ENCODE data around the gene CPNE5.

The CPNE5 gene

GRCh38 chr6:36856277-36856676 lies 17.0 kb upstream of the CPNE5 start:
- no peak for DNase-seq

GRCh38 chr6:36855750-36856149 lies 16.5 kb upstream of the CPNE5 start:
- no peak for DNase-seq

- peak; percentile 98 for DNase-seq
Observed at GRCh38 chr6:36853325-36853724, 14.1 kb upstream of the CPNE5 start.

- DNase-seq: peak; percentile 91
Observed at GRCh38 chr6:36852481-36853147, 13.4 kb upstream of the CPNE5 start.

- no peak for DNase-seq
Observed at GRCh38 chr6:36851626-36852025, 12.4 kb upstream of the CPNE5 start.

- DNase-seq: peak; percentile 81
Observed at GRCh38 chr6:36851149-36851614, 11.9 kb upstream of the CPNE5 start.

GRCh38 chr6:36850021-36850420 lies 10.8 kb upstream of the CPNE5 start:
- DNase-seq: no peak

- no peak for DNase-seq
Observed at GRCh38 chr6:36848658-36849441, 9.6 kb upstream of the CPNE5 start.

- DNase-seq: no peak
Observed at GRCh38 chr6:36847991-36848390, 8.7 kb upstream of the CPNE5 start.

- no peak for DNase-seq
Observed at GRCh38 chr6:36847152-36847551, 7.9 kb upstream of the CPNE5 start.

GRCh38 chr6:36845233-36845632 lies 6.0 kb upstream of the CPNE5 start:
- no peak for DNase-seq

- no peak for DNase-seq
Observed at GRCh38 chr6:36844232-36845170, 5.3 kb upstream of the CPNE5 start.

GRCh38 chr6:36843170-36843569 lies 3.9 kb upstream of the CPNE5 start:
- no peak for DNase-seq

- DNase-seq: no peak
Observed at GRCh38 chr6:36841756-36842155, 2.5 kb upstream of the CPNE5 start.

- DNase-seq: no peak
Observed at GRCh38 chr6:36840432-36841403, 1.5 kb upstream of the CPNE5 start.

GRCh38 chr6:36839749-36840431 lies 646 bp upstream of the CPNE5 start:
- no peak for DNase-seq

- DNase-seq: no peak
Observed at GRCh38 chr6:36837686-36838085, 1.6 kb downstream of the CPNE5 start.

GRCh38 chr6:36837022-36837339 lies 2.3 kb downstream of the CPNE5 start:
- DNase-seq: no peak

- no peak for DNase-seq
Observed at GRCh38 chr6:36836111-36837021, 2.9 kb downstream of the CPNE5 start.

GRCh38 chr6:36834576-36835341 lies 4.5 kb downstream of the CPNE5 start:
- DNase-seq: no peak

Data from HCEC 1CT (cell line).